Measurements from ENCODE around the gene BOK. TPM values are rescaled to one million over a fixed set of nuclear protein-coding genes. Genes with fewer than 3 reads are reported as not detected.
A peak's percentile ranks its signal among the peaks of the same experiment; 100 is the strongest.
"Not testable (repeated sequence)": the region's sequence is repeated elsewhere in the genome, so short reads cannot be mapped to it uniquely, and the experiment has no call there.

Gene BOK
- total RNA-seq, 1 experiment from 2014 or later, result 69.6 TPM

DNA sequence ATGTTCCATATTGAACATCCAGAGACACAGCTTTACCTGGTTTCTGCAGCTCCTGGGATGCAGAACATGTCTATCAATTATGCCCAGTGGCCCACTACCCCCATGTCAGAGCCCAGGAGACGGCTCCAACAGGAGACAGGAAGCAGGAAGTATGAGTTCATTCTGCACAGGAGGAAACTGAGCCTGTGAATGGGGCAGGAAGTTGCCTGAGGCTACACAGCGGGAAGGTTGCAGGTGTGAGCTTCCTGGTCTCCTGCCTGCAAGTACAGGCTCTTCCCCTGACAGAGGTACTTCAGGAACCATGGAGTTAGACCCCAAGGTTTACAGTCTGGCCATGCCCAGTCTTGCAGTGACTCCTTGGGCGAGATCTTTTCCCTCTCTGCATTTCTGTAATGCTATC is 2.8 kb upstream of the BOK start:
- no peak for DNase-seq (ENCODE audit: low read depth)

DNA sequence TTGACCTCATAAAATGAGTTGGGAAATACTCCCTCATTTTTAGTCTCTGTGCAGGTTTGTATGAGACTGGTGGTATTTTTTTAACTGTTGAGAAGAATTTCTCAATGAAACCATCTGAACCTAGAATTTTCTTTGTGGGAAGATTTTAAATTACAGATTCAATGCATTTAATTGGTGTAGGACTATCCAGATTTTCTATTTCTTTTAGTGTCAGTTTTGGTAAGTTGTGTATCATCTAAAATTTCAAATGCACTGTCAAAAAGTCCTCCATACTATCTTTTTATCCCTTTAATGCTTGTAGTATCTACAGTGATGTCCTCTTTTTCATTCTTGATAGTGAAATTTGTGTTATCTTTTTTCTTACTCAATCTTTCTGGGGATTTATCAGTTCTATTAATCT is 1.8 kb upstream of the BOK start:
- DNase-seq (ENCODE audit: low read depth), result no peak

DNA sequence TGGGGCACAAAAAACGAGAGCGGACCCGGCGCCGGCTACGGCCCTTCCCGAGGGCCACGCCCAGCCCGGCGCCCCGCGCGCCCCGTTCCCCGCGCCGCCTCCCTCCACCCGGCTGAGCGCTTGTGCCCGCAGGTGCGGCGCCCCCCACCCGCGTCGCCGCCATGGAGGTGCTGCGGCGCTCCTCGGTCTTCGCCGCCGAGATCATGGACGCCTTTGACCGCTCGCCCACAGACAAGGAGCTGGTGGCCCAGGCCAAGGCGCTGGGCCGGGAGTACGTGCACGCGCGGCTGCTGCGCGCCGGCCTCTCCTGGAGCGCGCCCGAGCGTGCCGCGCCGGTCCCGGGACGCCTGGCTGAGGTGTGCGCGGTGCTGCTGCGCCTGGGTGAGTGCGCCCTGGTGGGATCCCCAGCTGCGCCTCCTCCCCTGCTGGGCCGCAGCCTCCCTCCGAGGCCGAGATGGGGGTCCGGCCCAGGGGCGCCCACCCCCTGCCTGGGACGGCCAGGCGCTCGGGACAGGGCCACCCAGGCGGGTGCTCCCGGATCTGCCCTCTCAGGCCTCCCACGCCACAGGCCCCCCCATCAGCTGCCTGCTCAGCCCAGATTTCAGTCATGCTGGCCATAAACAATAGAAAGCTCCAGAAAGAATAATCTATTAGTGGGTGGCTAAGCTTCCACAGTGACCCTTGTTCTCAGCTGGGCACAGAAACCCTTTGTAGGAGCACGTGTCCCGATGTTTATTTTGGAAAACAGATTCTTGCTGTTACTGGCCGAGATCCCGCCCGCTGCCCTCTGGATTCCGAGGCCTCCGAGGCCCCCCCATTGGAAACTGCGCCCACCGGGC is 997 bp downstream of the BOK start:
- peak; percentile 50 for DNase-seq (ENCODE audit: low read depth)

DNA sequence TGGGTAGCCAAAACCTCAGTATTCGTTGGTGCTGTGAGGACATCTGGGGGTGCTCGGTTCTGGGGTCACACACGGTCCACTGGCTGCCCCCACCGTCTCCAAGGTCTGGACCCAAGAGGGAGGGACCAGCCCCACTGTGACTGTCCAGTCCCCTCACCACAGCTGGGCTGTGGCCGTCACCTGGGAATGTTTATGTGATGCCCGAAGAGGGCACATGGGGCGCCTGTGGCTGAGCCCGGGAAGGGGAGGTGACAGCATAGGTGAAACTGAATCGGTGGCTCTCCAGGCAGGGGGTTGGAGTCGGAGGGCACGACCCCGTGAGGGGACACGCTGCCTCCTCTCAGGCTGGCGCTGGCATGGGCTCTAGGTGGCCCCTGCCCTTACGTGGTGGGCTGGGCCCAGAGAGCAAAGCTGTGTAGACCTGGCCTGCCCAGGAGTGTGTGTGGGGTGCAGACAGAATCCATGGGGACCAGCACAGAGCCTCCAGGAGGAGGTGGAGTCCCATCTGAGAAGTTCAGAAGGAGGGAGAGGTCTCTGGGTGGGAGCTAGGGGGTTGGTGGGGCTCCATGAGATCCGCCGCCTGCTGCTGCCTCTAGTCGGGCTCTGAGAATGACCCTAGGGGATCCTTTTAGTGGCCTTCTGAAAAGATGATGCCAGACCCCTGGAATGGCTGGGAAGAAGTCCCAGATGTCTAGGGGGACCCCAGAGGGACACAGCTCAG is 1.8 kb downstream of the BOK start:
- no peak for DNase-seq (ENCODE audit: low read depth)

DNA sequence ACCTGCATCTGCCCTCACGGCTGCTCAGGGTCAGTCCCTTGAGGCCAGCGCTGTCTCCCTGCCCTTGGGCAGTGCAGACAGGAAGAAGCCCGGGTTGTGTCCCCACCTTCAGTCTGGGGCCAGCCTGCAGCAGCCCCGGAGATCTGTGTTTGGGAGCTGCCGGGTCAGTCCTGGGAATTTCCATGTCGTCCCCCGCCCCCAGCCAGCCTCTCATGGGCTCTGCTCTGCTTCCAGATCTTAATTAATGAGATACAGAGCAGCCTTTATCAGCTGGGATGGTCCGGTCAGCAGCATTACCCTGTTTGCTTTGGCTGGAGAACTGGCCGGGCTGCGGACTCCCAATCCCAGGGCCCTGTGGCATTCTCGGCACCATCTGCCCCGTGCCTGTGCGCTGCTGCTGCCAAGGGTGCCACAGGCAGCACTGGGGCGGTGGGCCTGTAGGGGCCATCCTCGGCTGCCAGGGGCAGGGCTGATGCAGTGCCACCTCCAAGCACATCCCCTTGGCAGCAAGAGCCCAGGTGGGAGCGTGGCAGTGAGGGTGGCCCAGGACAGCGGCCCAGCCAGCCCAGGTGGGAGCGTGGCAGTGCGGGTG is 2.4 kb downstream of the BOK start:
- DNase-seq (ENCODE audit: low read depth), result no peak

DNA sequence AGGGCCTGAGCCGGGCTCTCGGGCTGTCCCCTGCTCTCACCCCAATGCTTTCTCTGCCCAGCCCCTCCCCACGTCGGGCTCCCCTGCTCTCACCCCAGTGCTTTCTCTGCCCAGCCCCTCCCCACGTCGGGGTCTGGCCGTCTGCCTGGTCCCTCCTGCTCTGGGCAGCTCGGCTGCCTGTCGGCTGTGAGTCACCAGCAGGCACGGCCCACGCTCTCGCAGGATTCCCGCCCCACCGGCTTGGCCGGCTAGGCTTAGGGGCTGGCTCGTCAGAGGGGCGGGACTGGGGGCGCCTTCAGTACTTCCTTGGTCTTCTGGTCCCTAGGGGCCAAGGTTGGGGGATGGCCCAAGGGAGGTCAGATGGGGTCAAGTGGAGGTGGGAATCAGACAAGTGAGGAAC is 3.3 kb downstream of the BOK start:
- DNase-seq (ENCODE audit: low read depth), result peak; percentile 61

DNA sequence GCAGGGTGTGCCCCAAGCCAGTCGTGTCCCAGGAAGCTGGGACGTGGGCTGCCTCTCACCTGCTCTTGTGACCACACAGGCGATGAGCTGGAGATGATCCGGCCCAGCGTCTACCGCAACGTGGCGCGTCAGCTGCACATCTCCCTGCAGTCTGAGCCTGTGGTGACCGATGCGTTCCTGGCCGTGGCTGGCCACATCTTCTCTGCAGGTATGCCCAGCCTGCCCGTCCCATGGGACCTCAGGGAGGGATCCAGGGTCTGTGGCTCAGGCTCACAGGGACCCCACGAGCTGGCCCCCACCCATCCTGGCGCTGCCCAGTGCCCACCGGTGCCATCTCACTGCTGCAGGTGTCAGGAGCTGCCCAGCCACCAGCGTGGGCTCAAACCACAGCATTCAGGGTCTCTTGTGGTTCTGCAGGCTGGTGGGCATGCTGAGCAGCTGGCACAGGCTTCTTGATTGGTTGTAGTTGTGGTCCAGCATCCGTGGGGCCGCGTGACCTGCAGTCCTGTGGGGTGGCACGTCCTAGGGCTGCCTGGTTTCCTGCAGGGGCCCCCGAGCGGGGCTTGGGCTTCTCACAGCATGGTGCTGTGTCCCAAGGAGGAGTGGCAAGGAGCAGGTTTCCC is 3.8 kb downstream of the BOK start:
- no peak for DNase-seq (ENCODE audit: low read depth)

DNA sequence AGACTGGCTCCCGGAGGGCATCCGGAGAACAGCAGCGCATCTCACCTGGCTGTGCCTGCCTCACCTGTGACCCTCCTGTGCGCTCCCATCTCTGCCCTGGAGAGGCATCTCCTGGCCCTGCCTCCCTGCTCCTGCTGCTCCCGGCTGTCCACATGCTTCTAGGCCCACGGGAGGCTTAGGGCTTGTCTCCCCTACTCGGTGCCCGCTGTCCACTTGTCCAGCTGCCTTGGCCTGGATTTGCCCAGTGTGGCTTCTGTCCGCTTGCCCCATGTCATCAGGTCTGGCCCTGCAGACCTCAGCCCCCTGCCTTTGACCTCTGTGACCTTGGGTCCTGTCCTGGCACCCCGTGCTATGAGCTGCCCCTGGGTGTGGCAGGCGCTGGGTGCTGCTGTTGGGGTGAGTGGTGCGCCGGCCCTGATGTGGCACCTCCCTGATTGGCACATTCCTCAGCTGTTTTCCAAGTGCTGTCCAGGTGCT is 4.5 kb downstream of the BOK start:
- DNase-seq (ENCODE audit: low read depth), result no peak

DNA sequence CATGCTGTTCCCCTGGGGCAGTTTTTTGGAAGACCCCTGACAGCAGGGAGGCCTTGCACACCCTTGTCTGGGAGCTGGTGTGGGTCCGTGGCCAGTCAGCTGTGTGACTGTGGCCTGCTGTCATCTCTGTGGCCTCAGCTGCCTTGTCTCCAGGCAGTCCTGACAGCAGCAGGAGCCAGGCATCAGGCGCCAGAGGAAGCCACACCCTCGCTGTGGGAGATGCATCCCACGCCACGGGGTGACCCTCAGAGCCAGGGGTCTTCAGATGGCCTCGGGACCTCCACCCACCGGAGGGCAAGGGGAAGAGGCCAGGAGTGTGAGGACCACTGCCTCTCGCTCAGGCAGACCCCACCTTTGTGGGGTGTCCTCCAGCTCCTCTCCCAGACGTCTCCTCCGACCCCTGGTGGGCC is 5.0 kb downstream of the BOK start:
- no peak for DNase-seq (ENCODE audit: low read depth)

DNA sequence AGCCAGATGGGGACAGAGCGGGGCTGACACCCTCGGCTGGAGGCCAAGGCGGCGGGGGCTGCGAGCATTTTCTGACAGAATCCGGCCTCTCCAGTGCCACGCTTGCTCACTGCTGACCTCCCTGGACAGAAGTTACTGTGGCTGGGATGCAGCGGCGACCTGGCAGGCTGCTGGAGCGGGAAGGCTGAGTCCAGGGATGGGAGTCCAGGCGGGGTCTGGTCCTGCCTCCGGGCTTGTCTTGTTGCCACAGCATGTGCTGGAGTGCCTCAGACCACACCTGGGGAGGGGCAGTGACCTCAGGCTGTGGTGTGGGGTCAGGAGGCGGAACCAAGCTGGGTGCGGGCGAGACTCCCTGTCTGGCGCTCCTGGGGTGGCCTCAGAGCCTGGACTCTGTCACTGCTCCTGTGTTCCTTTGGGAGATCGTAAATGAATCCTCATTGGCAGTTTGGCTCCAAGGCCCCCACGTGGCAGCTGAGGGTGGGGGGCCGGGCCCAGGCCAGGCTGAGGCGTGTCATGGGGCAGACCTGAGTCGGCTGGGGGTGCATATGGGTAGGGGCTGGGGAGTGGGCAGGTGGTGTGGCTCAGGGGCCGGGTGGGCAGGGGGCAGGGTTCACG is 5.5 kb downstream of the BOK start:
- DNase-seq (ENCODE audit: low read depth), result no peak

DNA sequence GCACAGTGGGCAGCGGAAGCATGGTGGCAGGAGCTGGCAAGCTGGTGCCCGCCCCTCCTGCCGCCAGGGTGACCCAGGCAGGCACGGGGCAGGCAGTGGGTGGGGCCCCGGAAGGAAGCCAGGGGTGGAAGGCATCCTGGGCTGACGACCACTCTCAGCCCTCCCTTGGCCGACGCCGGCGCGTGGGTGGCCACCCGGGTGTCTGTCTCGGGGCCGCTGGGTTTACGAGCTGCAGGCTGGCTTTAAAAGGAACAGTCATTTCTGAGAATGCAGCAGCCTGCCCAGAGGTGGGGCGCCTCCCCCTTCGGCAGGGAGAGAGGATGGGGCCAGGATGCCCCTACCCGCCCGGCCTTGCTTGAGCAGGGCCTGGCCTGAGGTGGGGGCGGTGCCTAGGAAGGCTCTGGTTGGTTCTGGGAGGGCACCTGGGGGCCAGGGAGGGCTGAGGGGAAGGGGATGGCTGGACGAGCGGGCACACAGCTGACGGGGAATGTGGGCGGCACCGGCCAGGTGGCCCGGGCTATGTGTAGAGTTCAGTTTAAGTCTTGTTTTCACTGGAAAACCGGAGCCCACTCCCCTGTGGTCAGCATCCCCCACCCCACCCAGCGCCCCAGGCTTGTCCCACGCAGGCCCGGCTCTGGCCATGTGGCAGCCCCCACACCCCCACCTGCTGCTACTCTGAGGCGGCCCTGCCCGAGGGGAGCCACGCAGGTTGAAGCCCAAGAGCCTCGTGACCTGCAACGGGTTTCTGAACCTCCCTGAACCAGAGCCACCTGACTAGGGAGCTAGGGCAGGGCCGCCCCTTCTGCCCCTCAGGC is 6.3 kb downstream of the BOK start:
- no peak for DNase-seq (ENCODE audit: low read depth)

DNA sequence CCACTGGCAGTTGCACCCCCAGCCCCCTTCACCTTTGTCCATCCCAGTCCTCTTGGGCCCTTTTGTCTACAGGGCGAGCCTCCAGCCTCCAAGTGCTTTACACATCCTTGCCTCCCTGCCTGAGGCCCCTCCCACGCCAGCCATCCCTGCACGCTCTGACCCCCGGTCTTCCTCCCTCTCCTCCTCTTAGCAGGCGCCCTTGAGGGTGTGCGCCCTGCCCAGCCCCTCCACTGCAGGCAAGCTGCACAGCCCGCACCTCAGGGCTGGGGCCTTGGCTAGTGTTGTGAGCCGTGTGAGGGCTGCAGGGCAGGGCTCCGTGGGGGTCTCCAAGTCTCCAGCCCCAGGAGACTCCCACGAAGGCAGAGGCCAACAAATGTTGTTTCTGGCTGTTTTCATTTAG is 6.9 kb downstream of the BOK start:
- DNase-seq (ENCODE audit: low read depth), result no peak

DNA sequence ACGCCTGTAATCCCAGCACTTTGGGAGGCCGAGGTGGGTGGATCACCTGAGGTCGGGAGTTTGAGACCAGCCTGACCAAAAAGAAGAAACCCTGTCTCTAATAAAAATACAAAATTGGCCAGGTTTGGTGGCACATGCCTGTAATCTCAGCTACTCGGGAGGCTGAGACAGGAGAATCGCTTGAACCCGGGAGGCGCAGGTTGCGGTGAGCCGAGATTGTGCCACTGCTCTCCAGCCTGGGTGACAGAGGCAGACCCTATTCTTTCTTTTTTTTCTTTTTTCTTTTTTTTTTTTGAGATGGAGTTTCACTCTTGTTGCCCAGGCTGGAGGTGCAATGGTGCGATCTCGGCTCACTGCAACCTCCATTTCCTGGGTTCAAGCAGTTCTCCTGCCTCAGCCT is 7.5 kb downstream of the BOK start:
- DNase-seq (ENCODE audit: low read depth), result not testable (repeated sequence)

DNA sequence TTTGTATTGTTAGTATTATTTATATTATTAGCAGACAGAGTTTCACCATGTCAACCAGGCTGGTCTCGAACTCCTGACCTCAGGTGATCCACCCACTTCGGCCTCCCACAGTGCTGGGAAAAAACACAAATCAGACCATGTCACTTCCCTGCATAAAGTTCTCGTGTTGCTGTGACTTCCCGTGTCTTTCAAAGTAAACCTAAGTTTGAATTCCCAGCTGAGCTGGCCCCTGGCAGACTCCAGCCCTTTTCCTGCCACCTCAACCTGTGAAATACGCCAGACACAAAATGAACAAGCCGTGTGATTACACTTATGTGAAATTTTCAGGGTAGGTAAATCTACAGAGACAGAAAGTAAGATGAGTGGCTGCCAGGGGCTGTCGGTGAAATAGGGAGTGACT is 7.9 kb downstream of the BOK start:
- DNase-seq (ENCODE audit: low read depth), result no peak

DNA sequence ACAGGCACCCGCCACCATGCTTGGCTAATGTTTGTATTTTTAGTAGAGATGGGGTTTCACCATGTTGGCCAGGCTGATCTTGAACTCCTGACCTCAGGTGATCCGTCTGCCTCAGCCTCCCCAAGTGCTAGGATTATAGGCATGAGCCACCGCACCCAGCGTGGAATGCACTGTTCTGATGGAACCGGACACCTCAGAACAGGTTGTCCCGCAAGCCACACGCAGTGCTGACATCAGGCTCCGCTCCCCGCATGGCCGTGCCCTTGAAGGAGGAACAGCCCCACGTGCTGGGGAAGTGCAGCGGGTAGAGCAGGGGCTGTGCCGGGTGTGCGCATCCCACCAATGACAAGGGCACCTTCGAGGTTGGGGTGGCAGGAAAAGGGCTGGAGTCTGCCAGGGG is 8.7 kb downstream of the BOK start:
- DNase-seq (ENCODE audit: low read depth), result not testable (repeated sequence)

DNA sequence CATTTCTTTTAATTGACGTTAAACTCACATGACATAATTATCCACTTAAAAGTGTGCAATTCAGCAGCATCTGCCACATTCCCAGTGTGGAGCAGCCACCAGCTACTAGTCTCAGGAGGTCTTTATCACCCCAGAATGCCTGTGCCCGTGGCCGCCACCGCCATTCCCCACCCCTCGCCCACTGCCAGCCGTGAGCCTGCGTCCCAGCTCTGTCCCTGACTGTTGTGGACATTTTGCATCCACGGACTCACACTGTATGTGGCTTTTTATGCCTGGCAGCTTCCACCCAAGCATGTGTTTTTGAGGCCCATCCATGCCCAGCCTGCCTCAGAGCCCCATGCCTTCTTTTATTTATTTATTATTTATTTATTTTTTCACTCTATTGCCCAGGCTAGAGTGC is 9.2 kb downstream of the BOK start:
- no peak for DNase-seq (ENCODE audit: low read depth)

DNA sequence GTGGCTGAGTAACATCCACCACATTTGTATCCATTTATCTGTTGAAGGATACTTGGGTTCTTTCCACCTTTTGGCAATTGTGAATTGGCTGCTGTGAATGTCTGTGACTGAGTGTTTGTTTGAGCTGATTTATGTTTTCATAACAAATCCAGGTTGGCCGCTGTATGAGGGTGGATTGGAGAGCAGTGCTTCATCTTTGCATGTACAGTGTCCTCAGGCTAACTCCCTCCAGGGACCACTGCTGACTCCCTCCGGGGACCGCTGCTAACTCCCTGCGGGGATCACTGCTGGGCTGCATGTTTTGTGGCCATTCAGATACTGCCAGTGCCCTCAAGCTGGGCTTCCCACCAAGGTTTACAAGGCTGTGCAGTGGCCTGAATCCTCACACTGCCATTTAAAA is 10.2 kb downstream of the BOK start:
- no peak for DNase-seq (ENCODE audit: low read depth)

DNA sequence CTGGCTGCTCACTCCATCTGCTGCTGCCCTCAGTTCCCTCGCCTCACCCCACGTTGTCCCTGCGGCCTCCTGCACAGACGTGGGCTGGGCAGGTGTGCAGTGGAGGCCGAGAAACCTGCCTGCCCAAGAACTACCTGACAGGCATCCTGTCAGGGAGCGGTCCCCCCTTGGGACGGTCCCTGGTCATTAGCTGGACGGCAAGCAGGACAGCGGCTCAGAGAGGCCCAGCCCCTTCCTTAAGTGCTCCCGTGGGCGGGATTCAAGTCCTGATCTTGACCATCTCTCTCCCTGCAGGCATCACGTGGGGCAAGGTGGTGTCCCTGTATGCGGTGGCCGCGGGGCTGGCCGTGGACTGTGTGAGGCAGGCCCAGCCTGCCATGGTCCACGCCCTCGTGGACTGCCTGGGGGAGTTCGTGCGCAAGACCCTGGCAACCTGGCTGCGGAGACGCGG is 11.3 kb downstream of the BOK start:
- no peak for DNase-seq (ENCODE audit: low read depth)

DNA sequence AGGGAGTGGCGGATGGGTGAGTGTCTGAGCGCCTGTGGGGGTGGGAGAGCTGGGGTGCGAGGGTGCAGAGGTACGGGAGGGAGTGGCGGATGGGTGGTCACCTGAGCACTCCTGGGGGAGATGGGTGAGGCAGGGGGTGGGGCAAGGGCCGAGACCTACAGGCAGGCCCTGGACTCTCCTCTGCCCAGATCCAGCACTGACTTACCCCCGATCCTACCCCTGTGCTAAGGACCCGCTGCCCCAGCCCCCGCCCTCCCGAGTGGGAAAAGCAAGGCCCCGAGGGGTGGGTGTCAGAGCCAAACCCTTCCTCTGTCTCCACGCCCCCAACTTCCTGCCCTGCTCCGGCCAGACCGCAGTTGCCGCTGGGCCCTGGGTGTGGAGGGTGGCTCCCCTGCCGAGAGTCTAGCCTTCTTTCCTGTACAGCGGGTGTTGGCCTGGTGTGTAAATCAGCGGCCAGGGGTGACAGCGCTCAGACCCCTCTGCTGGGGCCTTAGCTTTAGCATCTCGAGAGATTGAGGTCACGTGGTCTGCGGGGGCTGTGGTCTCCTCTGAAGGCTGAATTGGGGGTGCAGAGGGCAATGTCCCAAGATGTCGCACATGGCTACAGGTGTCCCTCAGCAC is 12.5 kb downstream of the BOK start:
- DNase-seq (ENCODE audit: low read depth), result no peak
